Hepatocyte (in vitro differentiated cells): ENCODE measurements around the gene SAMD3.

Experiments
- EZH2 ChIP-seq: fragments of 200-600 bp; sonication (generic); IDR thresholded peaks from 2 replicates; pipeline ENCODE4 v1.6.1; 2016; ENCODE audit warnings: antibody characterized with exemption, mild to moderate bottlenecking, borderline replicate concordance
- EZH2phosphoT487 ChIP-seq: fragments of 200-600 bp; sonication (generic); IDR thresholded peaks from one replicate; pipeline ENCODE4 v1.6.1; 2018; ENCODE audit warnings: antibody characterized with exemption, mild to moderate bottlenecking, low read depth, moderate library complexity; ENCODE audit not compliant: unreplicated experiment, severe bottlenecking
- TF ChIP-seq, protein P1 (sequence below): fragments of 200-600 bp; sonication (generic); IDR thresholded peaks from 2 replicates; pipeline ENCODE4 v1.5.1; 2016; ENCODE audit warnings: antibody characterized with exemption, mild to moderate bottlenecking; ENCODE audit not compliant: poor library complexity

GRCh38 chr6:130132286-130132701 is 90.5 kb downstream of the SAMD3 start:
- TF ChIP-seq, protein P1, sequence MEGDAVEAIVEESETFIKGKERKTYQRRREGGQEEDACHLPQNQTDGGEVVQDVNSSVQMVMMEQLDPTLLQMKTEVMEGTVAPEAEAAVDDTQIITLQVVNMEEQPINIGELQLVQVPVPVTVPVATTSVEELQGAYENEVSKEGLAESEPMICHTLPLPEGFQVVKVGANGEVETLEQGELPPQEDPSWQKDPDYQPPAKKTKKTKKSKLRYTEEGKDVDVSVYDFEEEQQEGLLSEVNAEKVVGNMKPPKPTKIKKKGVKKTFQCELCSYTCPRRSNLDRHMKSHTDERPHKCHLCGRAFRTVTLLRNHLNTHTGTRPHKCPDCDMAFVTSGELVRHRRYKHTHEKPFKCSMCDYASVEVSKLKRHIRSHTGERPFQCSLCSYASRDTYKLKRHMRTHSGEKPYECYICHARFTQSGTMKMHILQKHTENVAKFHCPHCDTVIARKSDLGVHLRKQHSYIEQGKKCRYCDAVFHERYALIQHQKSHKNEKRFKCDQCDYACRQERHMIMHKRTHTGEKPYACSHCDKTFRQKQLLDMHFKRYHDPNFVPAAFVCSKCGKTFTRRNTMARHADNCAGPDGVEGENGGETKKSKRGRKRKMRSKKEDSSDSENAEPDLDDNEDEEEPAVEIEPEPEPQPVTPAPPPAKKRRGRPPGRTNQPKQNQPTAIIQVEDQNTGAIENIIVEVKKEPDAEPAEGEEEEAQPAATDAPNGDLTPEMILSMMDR = no peak
- TF ChIP-seq EZH2 (no peak), EZH2phosphoT487 (no peak)
